Neuronal stem cell (in vitro differentiated cells): Measurements from ENCODE around the gene ALPL. TPM values are rescaled to one million over a fixed set of nuclear protein-coding genes. Genes with fewer than 3 reads are reported as not detected.
"Not testable (repeated sequence)": the region's sequence is repeated elsewhere in the genome, so short reads cannot be mapped to it uniquely, and the experiment has no call there.

Source experiments
- DNase-seq: peaks from one replicate; pipeline ENCODE4 v3.0.0-alpha.2; 2013; ENCODE audit warnings: low spot score
- H2AFZ ChIP-seq: one replicate; pipeline ENCODE4 v1.6.1; 2013; ENCODE audit warnings: mild to moderate bottlenecking, low read length, inconsistent platforms
- H2AK5ac ChIP-seq: 2 replicates; pipeline ENCODE4 v1.6.1; 2013; ENCODE audit warnings: low read depth, mild to moderate bottlenecking, inconsistent platforms, low read length, moderate library complexity, mixed read lengths
- H2BK120ac ChIP-seq: 2 replicates; pipeline ENCODE4 v1.6.1; 2013; ENCODE audit warnings: low read depth, mild to moderate bottlenecking, inconsistent platforms, low read length, moderate library complexity, mixed read lengths
- H2BK12ac ChIP-seq: one replicate; pipeline ENCODE4 v1.6.1; 2013; ENCODE audit warnings: low read length, inconsistent platforms
- H2BK15ac ChIP-seq: 2 replicates; pipeline ENCODE4 v1.6.1; 2013; ENCODE audit warnings: mild to moderate bottlenecking, low read length, inconsistent platforms, mixed read lengths
- H2BK5ac ChIP-seq: one replicate; pipeline ENCODE4 v1.6.1; 2013; ENCODE audit warnings: inconsistent platforms, mild to moderate bottlenecking, low read length, moderate library complexity
- H3K14ac ChIP-seq: one replicate; pipeline ENCODE4 v1.6.1; 2013; ENCODE audit warnings: low read length, inconsistent platforms
- H3K18ac ChIP-seq: 2 replicates; pipeline ENCODE4 v1.6.1; 2013; ENCODE audit warnings: low read length, inconsistent platforms
- H3K23ac ChIP-seq: 2 replicates; pipeline ENCODE4 v1.6.1; 2013; ENCODE audit warnings: low read depth, mild to moderate bottlenecking, mixed read lengths, low read length, inconsistent platforms; ENCODE audit not compliant: poor library complexity
- H3K27ac ChIP-seq: replicated peaks from 3 replicates; pipeline ENCODE4 v1.5.1; 2013; ENCODE audit warnings: low read length, inconsistent platforms
- H3K27me3 ChIP-seq, 3 experiments: 2 replicates each; pipeline ENCODE4 v1.6.1; 2013; ENCODE audit warnings: low read length in 3 of 3, mild to moderate bottlenecking in 2 of 3, inconsistent platforms in 1 of 3, low read depth in 1 of 3, mixed read lengths in 1 of 3, moderate library complexity in 1 of 3; ENCODE audit not compliant: control insufficient read depth in 3 of 3, insufficient read depth in 3 of 3
- H3K36me3 ChIP-seq, 2 donors: replicated peaks in 1 of 2; 2 replicates each; pipeline ENCODE4 v1.6.1; 2013; ENCODE audit warnings: low read length in 2 of 2; ENCODE audit not compliant: control insufficient read depth in 2 of 2, insufficient read depth in 2 of 2
- H3K4ac ChIP-seq: 2 replicates; pipeline ENCODE4 v1.6.1; 2013; ENCODE audit warnings: inconsistent platforms, mild to moderate bottlenecking, low read length, moderate library complexity
- H3K4me1 ChIP-seq, 2 donors: 1 replicate in 1 of 2; 2 replicates in 1 of 2; pipeline ENCODE4 v1.6.1; 2013; ENCODE audit warnings: low read length in 2 of 2, low read depth in 1 of 2; ENCODE audit not compliant: control insufficient read depth in 2 of 2, insufficient read depth in 1 of 2
- H3K4me2 ChIP-seq: one replicate; pipeline ENCODE4 v1.6.1; 2013; ENCODE audit warnings: mild to moderate bottlenecking, low read length, inconsistent platforms; ENCODE audit not compliant: insufficient read depth, poor library complexity, severe bottlenecking
- H3K4me3 ChIP-seq, 2 donors: 2 replicates each; pipeline ENCODE4 v1.5.1; 2013; ENCODE audit warnings: low read length in 2 of 2, mild to moderate bottlenecking in 2 of 2, inconsistent platforms in 1 of 2, moderate library complexity in 1 of 2
- H3K79me1 ChIP-seq: one replicate; pipeline ENCODE4 v1.6.1; 2013; ENCODE audit warnings: low read depth, mild to moderate bottlenecking, inconsistent platforms, low read length, moderate library complexity
- H3K9ac ChIP-seq: one replicate; pipeline ENCODE4 v1.6.1; 2013; ENCODE audit warnings: mild to moderate bottlenecking, low read depth, low read length, inconsistent platforms; ENCODE audit not compliant: poor library complexity
- H3K9me3 ChIP-seq, 2 donors: replicated peaks in 1 of 2; 2 replicates each; pipeline versions ENCODE3 to v1.6.1; 2013; ENCODE audit warnings: low read length in 2 of 2, mild to moderate bottlenecking in 2 of 2, inconsistent platforms in 1 of 2, low read depth in 1 of 2, mixed read lengths in 1 of 2, moderate library complexity in 1 of 2; ENCODE audit not compliant: control insufficient read depth in 2 of 2, insufficient read depth in 1 of 2
- H4K8ac ChIP-seq: one replicate; pipeline ENCODE4 v1.6.1; 2013; ENCODE audit warnings: low read depth, mild to moderate bottlenecking, inconsistent platforms, low read length, moderate library complexity
- H4K91ac ChIP-seq: one replicate; pipeline ENCODE4 v1.6.1; 2013; ENCODE audit warnings: low read length, low read depth, mild to moderate bottlenecking, inconsistent platforms; ENCODE audit not compliant: poor library complexity
- WGBS, 2 donors: extraction: QIAGEN DNeasy Blood & Tissue Kit; methylation state at CpG; one replicate each; pipeline ENCODE4 v1.1.7; 2013; ENCODE audit warnings: missing lambda C conversion rate in 2 of 2, mixed read lengths in 1 of 2; ENCODE audit not compliant: insufficient read length in 2 of 2, insufficient replicate concordance in 1 of 2; ENCODE audit errors: extremely low coverage in 2 of 2; 5-methylcytosine and 5-hydroxymethylcytosine counted together
- polyA plus RNA-seq, 2 experiments: library from polyadenylated mRNA; stranded (reverse); fragments of 200-250 nt; gene quantifications; one replicate each; pipeline ENCODE4 v1.2.3, GENCODE V29; 2013

Gene ALPL
- polyA plus RNA-seq (2013, experiment 1 of 2), result 113 TPM
- 113 TPM for polyA plus RNA-seq (2013, experiment 2 of 2)

DNA sequence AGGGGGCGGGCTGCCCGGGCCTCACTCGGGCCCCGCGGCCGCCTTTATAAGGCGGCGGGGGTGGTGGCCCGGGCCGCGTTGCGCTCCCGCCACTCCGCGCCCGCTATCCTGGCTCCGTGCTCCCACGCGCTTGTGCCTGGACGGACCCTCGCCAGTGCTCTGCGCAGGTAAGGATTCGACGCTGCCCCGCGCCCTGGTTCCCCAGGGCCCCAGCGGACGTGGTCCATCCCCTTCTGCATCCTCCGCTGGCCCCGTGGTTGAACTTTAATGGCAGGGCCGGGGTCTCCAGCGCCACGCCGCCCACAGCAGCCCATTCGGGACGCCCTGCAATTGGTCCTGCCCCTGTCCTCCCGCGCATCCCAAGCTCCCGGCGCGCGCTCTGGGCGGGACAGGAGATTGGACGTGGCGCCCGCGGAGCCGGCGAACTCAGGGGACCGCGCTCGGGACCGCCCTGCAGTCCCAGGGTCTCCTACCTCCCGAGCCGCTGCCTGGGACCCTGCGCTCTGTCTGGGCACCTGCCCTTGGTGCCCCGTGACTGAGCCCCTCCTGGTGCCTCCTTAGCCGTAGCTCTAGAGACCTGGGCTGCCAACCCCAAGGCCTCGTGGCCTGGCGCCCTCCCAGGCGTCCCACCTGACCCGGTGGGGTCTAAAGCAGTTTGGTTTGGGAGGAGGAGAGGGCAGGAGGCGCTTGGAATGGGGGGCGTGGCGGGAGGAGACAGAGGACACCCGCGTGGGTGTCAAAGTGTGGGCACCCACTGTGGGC lies at the start of gene ALPL:
ALPL (plus strand) TSS at position 73 of the 762 bp plus-strand sequence. CDS start 44,659 bp downstream, outside the sequence.
- Histone ChIP-seq H3K27ac (peak within 1 kb of the TSS; percentile 28), H3K14ac (no peak within 1 kb of the TSS)
- WGBS, 2 donors, result no CpG with 5 or more reads among the region's 67 CpGs

DNA sequence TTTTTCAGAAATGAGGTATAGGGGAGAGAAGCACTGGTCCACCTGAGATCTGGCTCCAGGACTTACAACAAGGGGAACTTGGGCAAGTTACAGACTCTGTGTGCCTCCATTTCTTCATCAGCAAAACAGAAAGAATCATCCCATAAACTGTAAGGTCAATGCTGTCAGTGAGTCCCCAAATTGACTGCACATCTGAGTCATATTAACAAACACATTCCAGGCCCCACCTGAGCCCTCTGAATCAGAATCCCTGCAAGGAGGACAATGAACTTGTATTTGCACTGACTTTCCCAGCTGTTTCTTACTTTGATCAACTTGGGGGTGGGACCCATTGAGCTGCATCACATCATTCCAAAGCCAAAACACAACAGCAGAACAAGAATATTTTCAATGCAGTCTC lies 44.1 kb upstream of the ALPL start:
- H3K4me3 ChIP-seq, H3K4me2 ChIP-seq, H3K36me3 ChIP-seq, H4K91ac ChIP-seq, H3K23ac ChIP-seq, H3K4me1 ChIP-seq, H3K14ac ChIP-seq, H3K9ac ChIP-seq, H3K9me3 ChIP-seq, H2BK120ac ChIP-seq, H4K8ac ChIP-seq, H3K27ac ChIP-seq, H2BK12ac ChIP-seq, H2BK5ac ChIP-seq, DNase-seq, H2BK15ac ChIP-seq, H2AFZ ChIP-seq, H2AK5ac ChIP-seq, H3K18ac ChIP-seq, H3K4ac ChIP-seq, H3K79me1 ChIP-seq, H3K27me3 ChIP-seq: not testable (repeated sequence)

More for the DNA sequence above, at the start of gene ALPL:
- Histone ChIP-seq H4K8ac (peak within 1 kb of the TSS; percentile 17), H3K36me3 (peaks cover 0 to 3% of the 10 kb centered on the region in 2 donors), H3K79me1 (peaks cover 12% of the 10 kb centered on the region), H3K4me2 (peak within 1 kb of the TSS; percentile 95), H2BK12ac (peak within 1 kb of the TSS; percentile 67), H2AK5ac (peak within 1 kb of the TSS; percentile 89), H2AFZ (peak within 1 kb of the TSS; percentile 99), H2BK15ac (peak within 1 kb of the TSS; percentile 100), H4K91ac (peak within 1 kb of the TSS; percentile 87), H3K23ac (peak within 1 kb of the TSS; percentile 98), H3K9me3 (no peaks in the 10 kb centered on the region), H3K4ac (peak within 1 kb of the TSS; percentile 26), H3K4me3 (peak within 1 kb of the TSS; percentile 78 to 92), H2BK5ac (peak within 1 kb of the TSS; percentile 96), H3K9ac (peak within 1 kb of the TSS; percentile 97), H3K4me1 (peaks cover 13 to 22% of the 10 kb centered on the region in 2 donors), H3K18ac (peak within 1 kb of the TSS; percentile 99), H3K27me3 (peaks cover 0 to 24% (median 4%) of the 10 kb centered on the region in 3 experiments), H2BK120ac (peak within 1 kb of the TSS; percentile 81)
- peak; percentile 50 for DNase-seq

DNA sequence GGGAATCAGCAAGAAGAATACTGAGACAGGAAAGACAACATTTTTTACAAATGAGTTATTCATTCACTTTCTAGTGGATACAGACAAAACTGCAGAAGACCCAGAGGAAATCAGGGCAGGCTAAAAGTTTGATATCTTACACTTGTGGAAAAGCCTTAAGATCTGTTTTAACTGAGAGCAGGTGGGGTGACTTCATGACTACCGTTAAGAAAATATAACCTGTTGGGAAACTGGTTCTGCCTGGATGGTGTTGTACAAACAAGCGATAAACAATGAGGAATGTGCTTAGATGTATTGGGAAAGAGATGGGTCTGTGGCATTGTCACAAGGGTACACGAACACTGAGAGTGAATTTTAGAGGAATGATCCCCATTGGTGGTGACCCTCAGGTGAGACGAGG lies 41.3 kb upstream of the ALPL start:
- H3K23ac ChIP-seq, H2BK12ac ChIP-seq, H3K4me1 ChIP-seq, H3K18ac ChIP-seq, H4K8ac ChIP-seq, H3K36me3 ChIP-seq, H4K91ac ChIP-seq, H2BK5ac ChIP-seq, DNase-seq, H2BK15ac ChIP-seq, H3K4me3 ChIP-seq, H3K9ac ChIP-seq, H2AFZ ChIP-seq, H2BK120ac ChIP-seq, H3K27ac ChIP-seq, H3K14ac ChIP-seq, H3K27me3 ChIP-seq, H2AK5ac ChIP-seq, H3K4ac ChIP-seq, H3K4me2 ChIP-seq, H3K9me3 ChIP-seq, H3K79me1 ChIP-seq: not testable (repeated sequence)
- WGBS, 2 donors, result no CpG with 5 or more reads among the region's 4 CpGs

- no peak overlapping the region for H2BK12ac ChIP-seq
- no peak overlapping the region for H4K8ac ChIP-seq
- DNase-seq, result peak; percentile 14
- H3K4ac ChIP-seq, result no peak overlapping the region
- no peak overlapping the region for H2AK5ac ChIP-seq
- H2BK15ac ChIP-seq, result no peak overlapping the region
- H3K9ac ChIP-seq, result no peak overlapping the region
- H3K9me3 ChIP-seq, result no peaks in the 10 kb centered on the region
- H3K36me3 ChIP-seq, result peaks cover 0 to 10% of the 10 kb centered on the region in 2 donors
- no peaks in the 10 kb centered on the region for H3K4me1 ChIP-seq
- no peak overlapping the region for H2BK5ac ChIP-seq
- no peak overlapping the region for H3K27ac ChIP-seq
- no peak overlapping the region for H3K4me3 ChIP-seq
- no peak overlapping the region for H3K18ac ChIP-seq
- H2AFZ ChIP-seq, result no peak overlapping the region
- no peak overlapping the region for H3K23ac ChIP-seq
- H3K14ac ChIP-seq, result no peak overlapping the region
- no peak overlapping the region for H3K4me2 ChIP-seq
- no peak overlapping the region for H2BK120ac ChIP-seq
- no peaks in the 10 kb centered on the region for H3K79me1 ChIP-seq
- H4K91ac ChIP-seq, result no peak overlapping the region
- H3K27me3 ChIP-seq, result no peaks in the 10 kb centered on the region
- WGBS, 2 donors, result no CpG with 5 or more reads among the region's 10 CpGs
These were observed 40.6 kb upstream of the ALPL start for GRCh38 chr1:21468599-21468998.
